GM18502 (cell line): ENCODE data around the gene OGN.

Experiments
- ATAC-seq: cut with Tn5 transposase; IDR thresholded peaks from one replicate; pipeline ENCODE4 v1.9.1; 2021; ENCODE audit warnings: mild to moderate bottlenecking; ENCODE audit not compliant: unreplicated experiment, poor library complexity

OGN gene

GRCh38 chr9:92353051-92353450 lies 51.3 kb downstream of the OGN start:
- no peak for ATAC-seq

GRCh38 chr9:92350740-92351133 lies 53.6 kb downstream of the OGN start:
- ATAC-seq, result no peak

GRCh38 chr9:92349771-92350739 lies 54.3 kb downstream of the OGN start:
- no peak for ATAC-seq

GRCh38 chr9:92345582-92345981 lies 58.8 kb downstream of the OGN start:
- ATAC-seq, result no peak

GRCh38 chr9:92342825-92343488 lies 61.4 kb downstream of the OGN start:
- ATAC-seq, result no peak

- ATAC-seq, result no peak
Measured at GRCh38 chr9:92341578-92341977, 62.8 kb downstream of the OGN start.

- ATAC-seq, result no peak
Measured at GRCh38 chr9:92333282-92333634, 71.1 kb downstream of the OGN start.
